ENCODE measurements around the gene KRT86. TPM values are rescaled to one million over a fixed set of nuclear protein-coding genes. Genes with fewer than 3 reads are reported as not detected.

KRT86 gene
- total and polyA plus RNA-seq, 2 of the 8 experiments (the other 6 are each of a cell fraction or from before 2014, with no cell fraction given), result 0.12 TPM; not detected in 1

DNA sequence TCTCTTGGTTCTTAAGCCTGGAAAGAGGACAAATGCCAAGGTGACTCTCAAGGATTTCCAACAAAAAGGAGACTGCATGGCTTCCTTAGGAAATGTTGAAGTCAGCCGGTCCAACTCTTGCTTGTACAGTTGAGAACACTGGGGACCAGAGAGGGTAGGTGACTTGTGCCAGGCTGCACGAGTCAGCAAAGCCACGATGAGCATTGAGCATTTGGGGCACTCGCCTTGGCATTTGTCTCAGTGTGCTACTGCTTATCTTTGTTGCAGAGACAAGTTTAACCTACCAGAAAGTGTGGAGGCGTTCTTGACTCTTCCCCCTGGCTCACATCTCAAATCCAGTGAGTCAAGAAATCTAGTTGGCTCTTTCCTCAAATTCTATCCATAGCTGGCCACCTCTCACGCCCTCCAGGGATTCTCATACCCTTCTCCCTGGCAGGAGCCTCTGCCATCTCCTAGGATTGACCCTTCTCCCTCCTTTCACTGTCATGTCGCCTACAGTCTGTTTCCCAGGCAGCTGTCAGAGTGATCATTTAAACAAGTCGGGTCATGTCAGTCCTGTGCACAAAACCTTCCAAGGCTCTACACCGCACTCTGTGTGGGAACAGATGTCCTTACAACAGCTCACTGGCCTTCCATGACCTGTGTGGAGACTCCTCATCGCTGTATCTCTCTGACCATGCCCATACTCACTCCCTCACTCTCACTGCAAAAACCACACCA, 64.0 kb downstream of the KRT86 start (continued):
- TF ChIP-seq KDM5A (IDR thresholded peaks at IDR 0.05; ENCODE audit: low read length) (no peak), BACH1 (IDR thresholded peaks at IDR 0.05; ENCODE audit: low read length) (no peak), EP300 (IDR thresholded peaks at IDR 0.05; ENCODE audit: borderline replicate concordance in 1 of 2, low read depth in 2 of 2, low read length in 2 of 2) (no peak), NRF1 (IDR thresholded peaks at IDR 0.05; ENCODE audit: low read depth, low read length) (no peak), SIX5 (IDR thresholded peaks at IDR 0.05; ENCODE audit: low read depth, low read length) (no peak), POLR2AphosphoS5 (IDR thresholded peaks at IDR 0.05; ENCODE audit: low read depth, low read length) (no peak)
- TF ChIP-seq, protein P1, sequence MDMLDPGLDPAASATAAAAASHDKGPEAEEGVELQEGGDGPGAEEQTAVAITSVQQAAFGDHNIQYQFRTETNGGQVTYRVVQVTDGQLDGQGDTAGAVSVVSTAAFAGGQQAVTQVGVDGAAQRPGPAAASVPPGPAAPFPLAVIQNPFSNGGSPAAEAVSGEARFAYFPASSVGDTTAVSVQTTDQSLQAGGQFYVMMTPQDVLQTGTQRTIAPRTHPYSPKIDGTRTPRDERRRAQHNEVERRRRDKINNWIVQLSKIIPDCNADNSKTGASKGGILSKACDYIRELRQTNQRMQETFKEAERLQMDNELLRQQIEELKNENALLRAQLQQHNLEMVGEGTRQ (IDR thresholded peaks at IDR 0.05; ENCODE audit: low read length), result no peak
- TF ChIP-seq, protein P2, sequence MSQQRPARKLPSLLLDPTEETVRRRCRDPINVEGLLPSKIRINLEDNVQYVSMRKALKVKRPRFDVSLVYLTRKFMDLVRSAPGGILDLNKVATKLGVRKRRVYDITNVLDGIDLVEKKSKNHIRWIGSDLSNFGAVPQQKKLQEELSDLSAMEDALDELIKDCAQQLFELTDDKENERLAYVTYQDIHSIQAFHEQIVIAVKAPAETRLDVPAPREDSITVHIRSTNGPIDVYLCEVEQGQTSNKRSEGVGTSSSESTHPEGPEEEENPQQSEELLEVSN (IDR thresholded peaks at IDR 0.05), result no peak
- TF ChIP-seq, protein P3, sequence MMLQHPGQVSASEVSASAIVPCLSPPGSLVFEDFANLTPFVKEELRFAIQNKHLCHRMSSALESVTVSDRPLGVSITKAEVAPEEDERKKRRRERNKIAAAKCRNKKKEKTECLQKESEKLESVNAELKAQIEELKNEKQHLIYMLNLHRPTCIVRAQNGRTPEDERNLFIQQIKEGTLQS (IDR thresholded peaks at IDR 0.05; ENCODE audit: insufficient read depth, low read depth, low read length), result no peak
